ENCODE results near the gene TTC1.
"Not testable (repeated sequence)": the region's sequence is repeated elsewhere in the genome, so short reads cannot be mapped to it uniquely, and the experiment has no call there.

The TTC1 gene

GRCh38 chr5:160047423-160047822 is 38.5 kb downstream of the TTC1 start:
- no peak overlapping the region for H3K4me2 ChIP-seq (ENCODE audit: low read length)
- H3K4me1 ChIP-seq (ENCODE audit: control insufficient read depth, insufficient read depth, low read length), result peaks cover 13% of the 10 kb centered on the region
- no peak overlapping the region for H3K9ac ChIP-seq (ENCODE audit: low read depth, low read length)
- no peak overlapping the region for H3K4me3 ChIP-seq (ENCODE audit: low read length)
- H3K27me3 ChIP-seq (ENCODE audit: control insufficient read depth, insufficient read depth, low read length), result no peaks in the 10 kb centered on the region
- H3K36me3 ChIP-seq (ENCODE audit: insufficient read depth, low read length), result peaks cover 33% of the 10 kb centered on the region
- no peaks in the 10 kb centered on the region for H3K9me3 ChIP-seq (replicated peaks; ENCODE audit: low read length)

- peaks cover 37% of the 10 kb centered on the region for H3K36me3 ChIP-seq (ENCODE audit: insufficient read depth, low read length)
- H3K4me2 ChIP-seq (ENCODE audit: low read length), result no peak overlapping the region
- H3K9me3 ChIP-seq (replicated peaks; ENCODE audit: low read length), result no peaks in the 10 kb centered on the region
- H3K9ac ChIP-seq (ENCODE audit: low read depth, low read length), result no peak overlapping the region
- H3K27me3 ChIP-seq (ENCODE audit: control insufficient read depth, insufficient read depth, low read length), result no peaks in the 10 kb centered on the region
- H3K4me3 ChIP-seq (ENCODE audit: low read length), result no peak overlapping the region
- H3K4me1 ChIP-seq (ENCODE audit: control insufficient read depth, insufficient read depth, low read length), result peaks cover 13% of the 10 kb centered on the region
Observed at GRCh38 chr5:160048131-160048530, 39.2 kb downstream of the TTC1 start.

GRCh38 chr5:160049099-160049498 is 40.2 kb downstream of the TTC1 start:
- peaks cover 17% of the 10 kb centered on the region for H3K4me1 ChIP-seq (ENCODE audit: control insufficient read depth, insufficient read depth, low read length)
- H3K4me2 ChIP-seq (ENCODE audit: low read length), result no peak overlapping the region
- no peaks in the 10 kb centered on the region for H3K27me3 ChIP-seq (ENCODE audit: control insufficient read depth, insufficient read depth, low read length)
- H3K9ac ChIP-seq (ENCODE audit: low read depth, low read length), result no peak overlapping the region
- H3K36me3 ChIP-seq (ENCODE audit: insufficient read depth, low read length), result peaks cover 38% of the 10 kb centered on the region
- no peaks in the 10 kb centered on the region for H3K9me3 ChIP-seq (replicated peaks; ENCODE audit: low read length)
- H3K4me3 ChIP-seq (ENCODE audit: low read length), result no peak overlapping the region

- Histone ChIP-seq H3K4me2 (ENCODE audit: low read length) (no peak overlapping the region), H3K4me1 (ENCODE audit: control insufficient read depth, insufficient read depth, low read length) (peaks cover 14% of the 10 kb centered on the region), H3K4me3 (ENCODE audit: low read length) (no peak overlapping the region), H3K27me3 (ENCODE audit: control insufficient read depth, insufficient read depth, low read length) (no peaks in the 10 kb centered on the region), H3K9ac (ENCODE audit: low read depth, low read length) (no peak overlapping the region), H3K36me3 (ENCODE audit: insufficient read depth, low read length) (peaks cover 47% of the 10 kb centered on the region), H3K9me3 (replicated peaks; ENCODE audit: low read length) (no peaks in the 10 kb centered on the region)
Observed at GRCh38 chr5:160054047-160054446, 45.1 kb downstream of the TTC1 start.

- Histone ChIP-seq H3K9ac (ENCODE audit: low read depth, low read length) (no peak overlapping the region), H3K4me1 (ENCODE audit: control insufficient read depth, insufficient read depth, low read length) (peaks cover 14% of the 10 kb centered on the region), H3K36me3 (ENCODE audit: insufficient read depth, low read length) (peaks cover 47% of the 10 kb centered on the region), H3K4me2 (ENCODE audit: low read length) (no peak overlapping the region), H3K27me3 (ENCODE audit: control insufficient read depth, insufficient read depth, low read length) (no peaks in the 10 kb centered on the region), H3K9me3 (replicated peaks; ENCODE audit: low read length) (no peaks in the 10 kb centered on the region), H3K4me3 (ENCODE audit: low read length) (no peak overlapping the region)
Observed at GRCh38 chr5:160054831-160055230, 45.9 kb downstream of the TTC1 start.

- peaks cover 35% of the 10 kb centered on the region for H3K36me3 ChIP-seq (ENCODE audit: insufficient read depth, low read length)
Observed at GRCh38 chr5:160057256-160057655, 48.3 kb downstream of the TTC1 start.

GRCh38 chr5:160060001-160060400 is 51.1 kb downstream of the TTC1 start:
- no peak overlapping the region for H3K9ac ChIP-seq (ENCODE audit: low read depth, low read length)
- H3K4me3 ChIP-seq (ENCODE audit: low read length), result no peak overlapping the region
- H3K27me3 ChIP-seq (ENCODE audit: control insufficient read depth, insufficient read depth, low read length), result no peaks in the 10 kb centered on the region
- no peak overlapping the region for H3K4me2 ChIP-seq (ENCODE audit: low read length)
- H3K4me1 ChIP-seq (ENCODE audit: control insufficient read depth, insufficient read depth, low read length), result peaks cover 1% of the 10 kb centered on the region
- H3K9me3 ChIP-seq (replicated peaks; ENCODE audit: low read length), result no peaks in the 10 kb centered on the region
- H3K36me3 ChIP-seq (ENCODE audit: insufficient read depth, low read length), result peaks cover 38% of the 10 kb centered on the region

More at GRCh38 chr5:160057256-160057655, 48.3 kb downstream of the TTC1 start:
- H3K27me3 ChIP-seq (ENCODE audit: control insufficient read depth, insufficient read depth, low read length), result no peaks in the 10 kb centered on the region
- no peak overlapping the region for H3K4me2 ChIP-seq (ENCODE audit: low read length)
- H3K9me3 ChIP-seq (replicated peaks; ENCODE audit: low read length), result no peaks in the 10 kb centered on the region
- H3K4me3 ChIP-seq (ENCODE audit: low read length), result no peak overlapping the region
- H3K9ac ChIP-seq (ENCODE audit: low read depth, low read length), result no peak overlapping the region
- H3K4me1 ChIP-seq (ENCODE audit: control insufficient read depth, insufficient read depth, low read length), result peaks cover 14% of the 10 kb centered on the region

GRCh38 chr5:160061770-160062169 is 52.8 kb downstream of the TTC1 start:
- H3K27me3 ChIP-seq (ENCODE audit: control insufficient read depth, insufficient read depth, low read length), result no peaks in the 10 kb centered on the region
- H3K9me3 ChIP-seq (replicated peaks; ENCODE audit: low read length), result no peaks in the 10 kb centered on the region
- no peak overlapping the region for H3K9ac ChIP-seq (ENCODE audit: low read depth, low read length)
- H3K4me1 ChIP-seq (ENCODE audit: control insufficient read depth, insufficient read depth, low read length), result no peaks in the 10 kb centered on the region
- no peak overlapping the region for H3K4me2 ChIP-seq (ENCODE audit: low read length)
- H3K4me3 ChIP-seq (ENCODE audit: low read length), result no peak overlapping the region
- peaks cover 40% of the 10 kb centered on the region for H3K36me3 ChIP-seq (ENCODE audit: insufficient read depth, low read length)

- Histone ChIP-seq H3K9me3 (replicated peaks; ENCODE audit: low read length) (no peaks in the 10 kb centered on the region), H3K4me1 (ENCODE audit: control insufficient read depth, insufficient read depth, low read length) (no peaks in the 10 kb centered on the region), H3K27me3 (ENCODE audit: control insufficient read depth, insufficient read depth, low read length) (no peaks in the 10 kb centered on the region), H3K4me3 (ENCODE audit: low read length) (no peak overlapping the region), H3K9ac (ENCODE audit: low read depth, low read length) (no peak overlapping the region), H3K36me3 (ENCODE audit: insufficient read depth, low read length) (peaks cover 33% of the 10 kb centered on the region), H3K4me2 (ENCODE audit: low read length) (no peak overlapping the region)
Observed at GRCh38 chr5:160064417-160064810, 55.5 kb downstream of the TTC1 start.

GRCh38 chr5:160064995-160065614 is 56.2 kb downstream of the TTC1 start:
- Histone ChIP-seq H3K36me3 (ENCODE audit: insufficient read depth, low read length) (peaks cover 27% of the 10 kb centered on the region), H3K4me2 (ENCODE audit: low read length) (no peak overlapping the region)

GRCh38 chr5:160069120-160069519 is 60.2 kb downstream of the TTC1 start:
- not testable (repeated sequence) for H3K4me3 ChIP-seq (ENCODE audit: low read length); H3K4me2 ChIP-seq (ENCODE audit: low read length)
- H3K36me3 ChIP-seq (ENCODE audit: insufficient read depth, low read length), result peaks cover 16% of the 10 kb centered on the region

More at GRCh38 chr5:160064995-160065614, 56.2 kb downstream of the TTC1 start:
- H3K4me3 ChIP-seq (ENCODE audit: low read length), result no peak overlapping the region
- no peaks in the 10 kb centered on the region for H3K4me1 ChIP-seq (ENCODE audit: control insufficient read depth, insufficient read depth, low read length)
- no peaks in the 10 kb centered on the region for H3K9me3 ChIP-seq (replicated peaks; ENCODE audit: low read length)
- no peak overlapping the region for H3K9ac ChIP-seq (ENCODE audit: low read depth, low read length)
- H3K27me3 ChIP-seq (ENCODE audit: control insufficient read depth, insufficient read depth, low read length), result no peaks in the 10 kb centered on the region

GRCh38 chr5:160071516-160071915 is 62.6 kb downstream of the TTC1 start:
- no peak overlapping the region for H3K9ac ChIP-seq (ENCODE audit: low read depth, low read length)

More at GRCh38 chr5:160069120-160069519, 60.2 kb downstream of the TTC1 start:
- not testable (repeated sequence) for H3K9me3 ChIP-seq (replicated peaks; ENCODE audit: low read length); H3K27me3 ChIP-seq (ENCODE audit: control insufficient read depth, insufficient read depth, low read length); H3K9ac ChIP-seq (ENCODE audit: low read depth, low read length); H3K4me1 ChIP-seq (ENCODE audit: control insufficient read depth, insufficient read depth, low read length)

More at GRCh38 chr5:160071516-160071915, 62.6 kb downstream of the TTC1 start:
- H3K4me3 ChIP-seq (ENCODE audit: low read length), result no peak overlapping the region
- H3K4me2 ChIP-seq (ENCODE audit: low read length), result no peak overlapping the region
- H3K27me3 ChIP-seq (ENCODE audit: control insufficient read depth, insufficient read depth, low read length), result no peaks in the 10 kb centered on the region
- H3K36me3 ChIP-seq (ENCODE audit: insufficient read depth, low read length), result no peaks in the 10 kb centered on the region
- H3K4me1 ChIP-seq (ENCODE audit: control insufficient read depth, insufficient read depth, low read length), result no peaks in the 10 kb centered on the region
- H3K9me3 ChIP-seq (replicated peaks; ENCODE audit: low read length), result no peaks in the 10 kb centered on the region
